Measurements from ENCODE around the gene GRK5.
A peak's percentile ranks its signal among the peaks of the same experiment; 100 is the strongest.

GRK5 gene

DNA sequence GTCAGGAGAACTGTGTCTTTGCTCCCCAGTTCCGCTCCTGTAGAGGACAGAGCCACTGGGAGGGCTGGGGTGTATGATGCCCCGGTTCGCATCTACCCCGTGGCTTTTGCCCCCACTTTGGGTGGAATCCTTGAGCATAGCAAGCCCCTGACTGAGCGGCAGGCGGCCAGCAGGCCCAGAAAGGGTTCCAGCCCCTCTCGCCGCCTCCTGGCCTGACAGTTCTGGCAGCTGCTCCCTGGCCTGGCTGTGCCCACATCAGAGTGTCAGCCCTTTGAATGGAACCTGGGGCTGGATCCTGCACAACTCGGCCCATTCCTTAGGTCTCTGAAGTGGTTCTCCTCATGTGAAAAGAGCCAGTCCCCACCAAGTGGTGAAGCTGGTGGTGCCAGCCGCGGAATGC, 106.7 kb downstream of the GRK5 start:
- no peaks in the 10 kb centered on the region for H3K27me3 ChIP-seq
- no peak overlapping the region for H3K4me3 ChIP-seq (ENCODE audit: low read depth, low read length)
- DNase-seq = no peak
- TF ChIP-seq, protein P1, sequence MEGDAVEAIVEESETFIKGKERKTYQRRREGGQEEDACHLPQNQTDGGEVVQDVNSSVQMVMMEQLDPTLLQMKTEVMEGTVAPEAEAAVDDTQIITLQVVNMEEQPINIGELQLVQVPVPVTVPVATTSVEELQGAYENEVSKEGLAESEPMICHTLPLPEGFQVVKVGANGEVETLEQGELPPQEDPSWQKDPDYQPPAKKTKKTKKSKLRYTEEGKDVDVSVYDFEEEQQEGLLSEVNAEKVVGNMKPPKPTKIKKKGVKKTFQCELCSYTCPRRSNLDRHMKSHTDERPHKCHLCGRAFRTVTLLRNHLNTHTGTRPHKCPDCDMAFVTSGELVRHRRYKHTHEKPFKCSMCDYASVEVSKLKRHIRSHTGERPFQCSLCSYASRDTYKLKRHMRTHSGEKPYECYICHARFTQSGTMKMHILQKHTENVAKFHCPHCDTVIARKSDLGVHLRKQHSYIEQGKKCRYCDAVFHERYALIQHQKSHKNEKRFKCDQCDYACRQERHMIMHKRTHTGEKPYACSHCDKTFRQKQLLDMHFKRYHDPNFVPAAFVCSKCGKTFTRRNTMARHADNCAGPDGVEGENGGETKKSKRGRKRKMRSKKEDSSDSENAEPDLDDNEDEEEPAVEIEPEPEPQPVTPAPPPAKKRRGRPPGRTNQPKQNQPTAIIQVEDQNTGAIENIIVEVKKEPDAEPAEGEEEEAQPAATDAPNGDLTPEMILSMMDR (IDR thresholded peaks at IDR 0.05; ENCODE audit: low read depth, low read length) = no peak
- peaks cover 12% of the 10 kb centered on the region for H3K4me1 ChIP-seq
- no peaks in the 10 kb centered on the region for H3K9me3 ChIP-seq
- H3K36me3 ChIP-seq = no peaks in the 10 kb centered on the region

DNA sequence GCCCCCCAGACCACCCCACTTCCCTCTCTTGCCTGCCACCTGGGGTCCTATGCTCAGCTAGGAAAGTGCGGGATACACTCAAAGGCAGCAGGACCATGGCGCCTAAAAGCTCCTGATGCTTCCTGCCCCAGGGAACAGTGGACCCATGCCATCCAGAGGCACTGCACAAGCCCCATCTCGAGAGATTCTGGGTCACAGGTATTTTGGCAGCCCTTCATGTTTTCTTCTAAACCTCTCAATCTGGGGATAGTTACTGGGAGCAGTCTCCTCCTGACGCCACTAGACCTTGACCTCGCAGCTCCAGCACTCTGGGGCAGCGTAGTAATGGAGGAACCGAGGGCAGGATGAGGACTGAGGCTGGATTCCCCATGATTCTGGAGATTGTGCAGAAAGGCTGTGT, 107.1 kb downstream of the GRK5 start:
- Histone ChIP-seq H3K4me1 (peaks cover 12% of the 10 kb centered on the region), H3K9me3 (no peaks in the 10 kb centered on the region), H3K36me3 (no peaks in the 10 kb centered on the region), H3K27me3 (no peaks in the 10 kb centered on the region), H3K4me3 (ENCODE audit: low read depth, low read length) (no peak overlapping the region)
- no peak for DNase-seq
- TF ChIP-seq, protein P1 (IDR thresholded peaks at IDR 0.05; ENCODE audit: low read depth, low read length) = no peak

DNA sequence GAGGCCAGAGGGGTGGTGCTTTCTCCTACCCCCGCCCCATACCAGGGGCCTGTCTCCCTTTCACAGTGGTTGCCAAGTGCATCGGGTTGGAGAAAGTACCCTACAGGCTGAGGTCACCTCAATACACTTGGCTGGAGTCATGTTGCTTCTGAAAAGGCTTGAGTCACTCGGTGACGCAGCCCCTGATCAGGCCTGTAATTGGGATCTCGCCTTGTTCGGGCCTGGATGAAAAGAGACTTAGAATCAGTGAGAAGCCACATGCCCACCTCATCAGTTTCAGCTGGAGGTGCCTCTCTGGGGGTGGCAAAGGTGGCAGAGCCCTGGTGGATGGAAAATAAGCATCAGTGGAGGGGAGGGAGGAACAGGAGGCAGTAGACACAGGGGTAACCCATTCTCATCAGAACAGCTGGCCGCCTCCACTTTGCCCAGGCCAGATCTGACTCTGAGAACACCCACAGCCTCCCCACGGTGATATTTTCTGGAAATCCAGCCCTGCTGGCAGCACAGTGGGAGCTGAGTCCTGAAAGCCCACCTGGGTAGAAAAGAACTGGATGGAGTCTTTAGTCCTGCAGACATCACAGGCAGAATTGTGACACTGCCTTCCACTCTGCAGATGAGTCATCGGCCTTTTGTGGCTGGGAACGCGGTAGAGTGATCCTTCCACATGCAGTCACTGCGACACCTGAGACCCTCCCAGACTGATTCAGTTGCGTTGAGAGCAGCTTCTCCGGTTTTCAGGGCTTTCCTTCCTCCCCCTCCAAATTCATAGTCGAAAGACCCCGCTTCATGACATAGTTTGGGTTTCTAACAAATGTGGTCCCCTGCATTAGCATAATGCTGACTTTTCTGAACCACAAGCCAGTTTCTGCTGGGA, 108.0 kb downstream of the GRK5 start:
- Histone ChIP-seq H3K36me3 (no peaks in the 10 kb centered on the region), H3K9me3 (no peaks in the 10 kb centered on the region), H3K27me3 (no peaks in the 10 kb centered on the region), H3K4me1 (peaks cover 12% of the 10 kb centered on the region), H3K4me3 (ENCODE audit: low read depth, low read length) (no peak overlapping the region)
- TF ChIP-seq, protein P1 (IDR thresholded peaks at IDR 0.05; ENCODE audit: low read depth, low read length) = no peak
- DNase-seq = no peak

DNA sequence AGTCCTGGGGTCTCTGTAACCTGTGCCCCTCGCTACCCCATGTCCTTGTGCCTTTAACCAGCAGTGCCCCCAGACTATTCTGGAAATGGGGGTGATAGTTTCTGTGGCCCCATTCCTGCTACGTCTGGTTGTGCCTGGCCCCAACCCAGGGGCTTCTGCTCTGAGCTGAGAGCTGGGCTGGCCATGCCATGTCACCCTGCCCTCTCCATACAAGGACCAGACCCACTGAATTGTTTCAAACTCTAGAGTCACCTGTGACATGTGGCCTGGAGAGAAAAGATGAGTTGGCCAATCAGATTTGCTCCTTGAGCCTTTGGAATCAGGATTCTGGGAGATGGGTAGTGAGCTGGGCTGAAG, 108.6 kb downstream of the GRK5 start:
- H3K4me1 ChIP-seq = peaks cover 12% of the 10 kb centered on the region

DNA sequence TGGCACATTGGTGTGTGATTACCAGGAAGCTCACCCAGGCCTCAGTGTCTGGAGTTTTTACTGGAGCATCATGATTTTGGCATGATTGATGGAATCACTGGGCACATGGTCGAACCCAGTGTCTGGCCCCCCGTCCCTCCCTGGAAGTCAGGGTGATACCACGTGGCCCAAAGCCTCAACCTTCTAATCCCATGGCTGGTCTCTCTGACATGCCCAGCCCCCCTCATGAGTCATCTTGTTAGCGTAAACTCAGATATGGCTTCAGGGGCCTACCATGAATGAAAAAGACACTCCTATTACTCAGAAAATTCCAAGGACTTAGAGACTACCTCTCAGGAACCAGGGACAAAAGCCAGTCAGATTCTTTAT, 109.3 kb downstream of the GRK5 start:
- H3K27me3 ChIP-seq = no peaks in the 10 kb centered on the region
- peak; percentile 29 for DNase-seq
- peaks cover 12% of the 10 kb centered on the region for H3K4me1 ChIP-seq
- no peak overlapping the region for H3K4me3 ChIP-seq (ENCODE audit: low read depth, low read length)
- no peaks in the 10 kb centered on the region for H3K36me3 ChIP-seq
- no peaks in the 10 kb centered on the region for H3K9me3 ChIP-seq
- TF ChIP-seq, protein P1 (IDR thresholded peaks at IDR 0.05; ENCODE audit: low read depth, low read length) = no peak

More for the DNA sequence above, 108.6 kb downstream of the GRK5 start:
- Histone ChIP-seq H3K4me3 (ENCODE audit: low read depth, low read length) (no peak overlapping the region), H3K27me3 (no peaks in the 10 kb centered on the region), H3K9me3 (no peaks in the 10 kb centered on the region), H3K36me3 (no peaks in the 10 kb centered on the region)
- DNase-seq = no peak
- TF ChIP-seq, protein P1 (IDR thresholded peaks at IDR 0.05; ENCODE audit: low read depth, low read length) = no peak

DNA sequence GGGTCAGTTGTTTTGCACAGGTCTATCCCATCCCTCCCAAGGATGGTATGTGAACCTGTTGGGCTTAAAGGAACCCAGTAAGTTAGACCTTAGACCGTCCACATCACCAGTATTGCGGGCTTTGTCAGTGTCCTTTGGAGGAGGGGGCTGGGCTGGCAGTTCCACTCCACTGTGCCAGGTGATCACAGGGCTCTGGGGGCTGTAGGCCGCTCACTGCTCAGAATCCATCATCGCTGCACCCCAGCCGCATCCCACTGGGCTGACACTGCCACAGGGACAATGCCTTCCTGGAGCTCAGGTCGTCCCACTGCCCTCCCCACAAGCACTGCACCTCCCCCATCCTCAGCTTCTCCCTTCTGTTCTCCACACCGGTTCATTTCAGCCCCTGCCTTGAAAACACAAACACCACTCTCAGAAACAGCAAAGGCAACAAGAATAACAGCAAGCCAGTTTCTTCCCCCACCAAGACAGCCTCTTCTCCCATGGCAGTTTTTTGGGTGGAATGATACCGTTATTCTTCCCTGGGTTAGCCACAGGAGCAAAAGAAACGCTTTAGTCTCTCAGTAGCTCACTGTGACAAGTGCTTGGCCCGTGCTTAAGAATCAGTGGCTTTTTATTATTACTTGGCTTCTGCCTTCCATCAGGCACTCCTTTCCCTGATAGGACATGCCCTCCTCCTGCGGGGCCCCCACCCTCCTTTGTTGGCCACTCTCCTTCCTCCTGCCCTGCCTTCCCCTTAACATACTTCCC, 111.2 kb downstream of the GRK5 start:
- TF ChIP-seq, protein P1 (IDR thresholded peaks at IDR 0.05; ENCODE audit: low read depth, low read length) = no peak
- H3K36me3 ChIP-seq = no peaks in the 10 kb centered on the region
- H3K9me3 ChIP-seq = no peaks in the 10 kb centered on the region
- no peak overlapping the region for H3K4me3 ChIP-seq (ENCODE audit: low read depth, low read length)
- DNase-seq = no peak
- H3K4me1 ChIP-seq = peaks cover 12% of the 10 kb centered on the region
- no peaks in the 10 kb centered on the region for H3K27me3 ChIP-seq
